NCI-H82 (cell line): ENCODE measurements around the gene ATP8B1.
"Not testable (repeated sequence)": the region's sequence is repeated elsewhere in the genome, so short reads cannot be mapped to it uniquely, and the experiment has no call there.

ENCODE experiments used
- DNase-seq: peaks from one replicate; lab custom pipeline; 2025; lab: John Stamatoyannopoulos, UW

The ATP8B1 gene

DNA sequence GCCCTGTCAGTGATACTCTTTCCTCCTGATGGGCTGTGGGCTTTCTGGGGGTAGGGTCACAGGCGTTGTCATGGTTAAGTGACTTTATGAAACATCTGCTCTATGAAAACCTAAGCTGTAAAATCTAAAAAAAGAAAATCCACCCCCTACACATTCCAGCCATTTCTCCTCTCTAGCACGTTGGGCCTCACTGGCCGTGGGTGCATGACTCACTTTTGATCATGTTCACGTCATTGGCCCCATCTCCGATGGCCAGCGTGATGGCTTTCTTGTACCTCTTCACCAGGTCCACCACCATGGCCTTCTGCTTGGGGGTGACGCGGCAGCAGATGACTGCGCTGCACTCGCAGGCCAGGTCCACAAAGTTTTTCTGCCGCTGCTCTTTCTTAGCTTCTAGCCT lies 142.2 kb downstream of the ATP8B1 start:
- DNase-seq: no peak

DNA sequence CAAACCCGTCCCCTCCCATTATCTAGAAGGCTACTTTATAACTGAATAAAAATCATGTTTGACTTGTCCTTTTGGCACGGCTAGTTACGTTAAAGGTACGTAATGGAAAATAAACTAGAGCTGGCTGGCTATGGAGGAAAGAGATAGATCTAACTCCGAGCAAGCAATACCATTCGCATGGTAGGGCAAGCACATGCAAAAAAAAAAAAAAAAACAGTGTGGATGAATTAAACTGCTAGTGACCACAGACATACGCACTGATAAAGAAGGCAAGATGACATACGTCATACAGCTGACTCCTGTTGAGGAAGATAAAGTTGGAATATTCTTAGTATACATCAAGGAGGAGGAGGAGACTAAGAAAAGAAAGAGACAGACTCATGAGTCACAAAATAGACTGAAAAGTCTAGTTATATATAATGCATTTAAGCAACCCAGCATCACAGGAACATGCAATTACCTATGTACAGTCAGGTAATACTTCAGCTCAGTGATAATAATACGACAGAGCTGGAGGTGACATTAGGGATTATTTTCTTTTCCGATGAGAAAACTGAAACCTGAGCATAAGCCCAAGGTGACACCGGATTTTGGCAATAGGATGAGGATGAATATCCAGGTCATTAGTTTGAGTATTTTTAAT lies 143.5 kb downstream of the ATP8B1 start:
- DNase-seq: no peak

DNA sequence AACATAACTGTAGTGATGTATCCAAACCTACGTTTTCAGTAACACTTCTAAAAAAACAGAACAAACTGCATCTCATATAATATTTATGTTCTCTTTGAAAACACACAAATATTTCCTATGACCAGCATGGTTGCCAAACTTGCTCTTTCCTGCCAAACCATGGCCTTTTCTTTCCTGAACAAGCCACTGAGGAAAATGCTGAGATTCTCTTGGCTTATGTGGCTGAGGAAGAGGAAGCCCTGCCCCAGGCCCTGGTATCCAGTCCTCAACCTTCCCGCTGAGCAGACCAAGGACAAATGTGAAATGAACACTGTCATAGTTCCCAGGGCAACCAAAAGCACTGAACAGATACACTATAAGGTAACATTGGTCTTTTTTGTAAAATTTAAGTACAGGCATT lies 145.6 kb downstream of the ATP8B1 start:
- DNase-seq: no peak

DNA sequence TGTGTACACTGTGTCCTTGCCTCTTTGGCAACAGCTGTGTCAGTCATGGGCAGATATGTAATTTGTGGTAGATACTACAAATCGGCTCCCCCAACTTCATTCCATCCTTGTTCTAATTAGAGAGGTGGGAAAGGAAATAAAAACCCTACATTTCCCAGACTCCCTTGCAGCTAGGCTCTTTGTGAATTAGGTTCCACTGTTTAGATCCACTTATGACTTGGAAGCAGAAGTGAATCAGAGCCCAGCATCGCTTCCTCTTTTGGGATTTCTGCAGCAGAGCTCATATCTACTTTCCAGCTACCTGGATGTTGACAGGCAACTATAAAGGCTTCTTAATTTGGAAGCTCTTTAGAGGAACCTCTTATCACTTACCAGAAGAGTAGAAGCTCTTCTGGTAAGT lies 147.4 kb downstream of the ATP8B1 start:
- DNase-seq: no peak

DNA sequence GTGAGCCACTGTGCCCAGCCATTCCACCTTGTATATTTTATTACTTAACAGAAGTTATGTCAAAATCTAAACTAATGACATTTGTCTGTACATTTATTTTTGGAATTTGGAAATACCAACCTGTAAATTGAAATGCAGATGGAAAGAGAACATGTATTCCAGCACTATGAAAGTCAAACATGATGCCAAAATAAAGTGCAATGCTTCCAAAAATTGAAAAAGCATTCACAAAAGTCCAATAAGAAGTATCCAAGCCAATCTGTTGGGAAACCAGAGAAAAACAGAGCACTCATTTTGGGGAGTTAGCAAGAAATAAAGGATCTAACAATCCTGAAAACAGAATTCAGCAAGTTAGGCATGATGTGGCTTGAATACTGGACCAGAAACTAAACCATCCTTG lies 151.2 kb downstream of the ATP8B1 start:
- DNase-seq: no peak

DNA sequence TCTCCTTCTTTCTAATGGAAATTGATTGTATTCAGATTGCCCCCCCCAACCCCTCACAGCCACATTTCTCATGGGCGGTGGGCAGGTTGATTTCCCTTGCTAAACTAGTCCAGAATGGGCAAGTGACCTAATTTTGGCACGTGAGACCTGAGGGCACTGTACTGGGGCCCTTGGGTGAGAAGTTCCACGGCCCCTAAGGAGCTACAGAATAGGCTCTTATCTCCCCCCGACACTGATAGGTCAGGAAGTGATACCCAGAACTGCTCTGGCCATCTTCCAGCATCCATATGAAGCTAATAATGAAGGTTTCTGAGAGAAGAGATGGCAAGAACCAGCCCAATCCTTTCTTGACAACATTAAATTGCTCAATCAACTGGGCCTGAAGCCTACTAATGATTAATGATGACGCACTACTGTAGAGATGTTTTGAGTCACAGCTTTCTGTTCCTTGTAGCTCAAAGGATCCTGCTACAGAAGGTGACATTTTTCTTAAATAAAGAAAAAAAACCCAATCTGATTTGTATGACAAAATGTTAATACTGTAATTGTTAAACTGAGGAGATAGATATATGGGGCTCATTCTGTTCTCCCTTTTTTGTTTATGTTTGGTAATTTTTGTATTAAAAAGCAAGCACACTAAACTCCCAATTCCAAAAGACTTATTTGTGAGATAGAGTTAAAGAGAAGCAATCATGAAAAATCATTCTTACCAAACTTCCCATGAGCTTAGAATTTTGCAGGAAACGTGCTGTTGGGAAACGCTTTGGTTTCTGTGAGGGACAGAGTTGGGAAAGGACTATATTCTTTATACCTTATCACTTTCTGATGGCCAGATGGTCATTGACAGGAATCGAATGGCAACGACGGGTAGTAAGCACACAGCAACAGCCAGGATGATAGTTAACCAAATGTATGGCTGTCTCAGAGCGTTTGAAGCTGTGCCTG lies 153.3 kb downstream of the ATP8B1 start:
- no peak for DNase-seq

DNA sequence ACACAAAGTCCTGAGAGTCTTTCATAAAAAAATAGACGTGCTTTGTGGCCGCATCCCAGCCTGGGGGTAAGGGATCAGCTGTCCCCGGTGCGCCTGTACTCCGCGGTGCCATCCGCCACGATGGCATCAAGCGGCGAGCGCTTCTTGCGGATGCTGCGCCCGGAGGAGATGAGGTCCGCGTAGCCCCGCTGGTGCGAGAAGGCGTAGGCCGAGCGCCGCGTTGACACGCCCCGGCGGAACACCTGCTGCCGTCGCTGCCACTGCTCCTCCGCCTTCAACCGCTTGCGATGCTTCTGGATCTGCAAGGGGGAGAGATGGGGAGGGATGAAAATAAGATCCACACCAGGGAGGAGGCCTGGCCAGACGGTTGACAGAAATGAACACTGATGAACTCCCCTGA lies 154.7 kb downstream of the ATP8B1 start:
- no peak for DNase-seq

DNA sequence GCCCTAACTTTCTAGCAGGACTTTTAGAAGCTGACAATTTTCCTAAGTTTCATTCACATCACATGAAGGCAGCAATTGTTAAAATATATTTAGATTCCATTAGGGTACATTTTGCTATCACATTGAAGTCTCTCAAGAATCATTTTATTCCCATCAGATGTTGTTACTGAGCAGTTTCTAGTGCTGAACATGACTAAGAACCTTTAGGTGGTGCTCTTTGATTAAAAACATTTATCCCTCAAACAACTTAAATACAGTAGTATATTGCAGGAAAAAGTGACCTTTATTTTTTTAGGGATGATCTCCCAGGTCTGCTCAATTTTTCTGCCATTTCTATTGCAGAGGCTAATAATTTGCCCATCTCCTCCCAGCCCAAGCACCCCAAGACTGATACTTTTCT lies 158.6 kb downstream of the ATP8B1 start:
- DNase-seq: no peak

DNA sequence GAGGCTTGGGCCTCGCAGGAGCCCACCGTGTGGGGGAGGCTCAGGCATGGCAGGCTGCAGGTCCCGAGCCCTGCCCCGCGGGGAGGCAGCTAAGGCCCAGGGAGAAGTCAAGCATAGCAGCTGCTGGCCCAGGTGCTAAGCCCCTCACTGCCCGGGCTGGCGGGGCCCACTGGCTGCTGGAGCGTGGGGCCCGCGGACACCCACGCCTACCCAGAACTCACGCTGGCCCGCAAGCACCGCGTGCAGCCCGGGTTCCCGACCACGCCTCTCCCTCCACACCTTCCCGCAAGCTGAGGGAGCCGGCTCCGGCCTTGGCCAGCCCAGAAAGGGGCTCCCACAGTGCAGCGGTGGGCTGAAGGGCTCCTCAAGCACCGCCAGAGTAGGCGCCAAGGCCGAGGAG lies 159.4 kb downstream of the ATP8B1 start:
- not testable (repeated sequence) for DNase-seq

DNA sequence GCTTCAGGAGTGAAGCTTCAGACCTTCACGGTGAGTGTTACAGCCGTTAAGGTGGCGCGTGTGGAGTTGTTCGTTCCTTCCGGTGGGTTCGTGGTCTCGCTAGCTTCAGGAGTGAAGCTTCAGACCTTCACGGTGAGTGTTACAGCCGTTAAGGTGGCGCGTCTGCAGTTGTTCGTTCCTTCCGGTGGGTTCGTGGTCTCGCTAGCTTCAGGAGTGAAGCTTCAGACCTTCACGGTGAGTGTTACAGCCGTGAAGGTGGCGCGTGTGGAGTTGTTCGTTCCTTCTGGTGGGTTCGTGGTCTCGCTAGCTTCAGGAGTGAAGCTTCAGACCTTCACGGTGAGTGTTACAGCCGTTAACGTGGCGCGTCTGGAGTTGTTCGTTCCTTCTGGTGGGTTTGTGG lies 160.7 kb downstream of the ATP8B1 start:
- not testable (repeated sequence) for DNase-seq

DNA sequence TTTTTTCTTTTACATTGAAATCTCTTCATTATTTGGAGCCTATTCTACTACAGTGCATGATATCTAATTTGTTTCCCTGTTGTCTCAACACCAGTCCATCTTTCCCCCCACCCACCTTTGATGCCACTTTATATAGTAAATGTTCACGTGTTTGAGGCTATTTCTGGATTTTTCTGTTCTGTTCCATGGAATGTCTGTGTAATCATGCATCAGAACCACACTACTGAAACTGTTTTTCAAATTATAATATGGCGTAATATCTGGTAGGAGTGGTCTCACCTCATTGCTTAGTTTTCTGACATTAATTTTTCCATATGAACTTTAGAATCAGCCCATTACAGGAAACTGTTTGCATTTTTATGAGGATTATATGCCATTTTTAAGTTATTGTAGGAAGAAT lies 162.4 kb downstream of the ATP8B1 start:
- no peak for DNase-seq

DNA sequence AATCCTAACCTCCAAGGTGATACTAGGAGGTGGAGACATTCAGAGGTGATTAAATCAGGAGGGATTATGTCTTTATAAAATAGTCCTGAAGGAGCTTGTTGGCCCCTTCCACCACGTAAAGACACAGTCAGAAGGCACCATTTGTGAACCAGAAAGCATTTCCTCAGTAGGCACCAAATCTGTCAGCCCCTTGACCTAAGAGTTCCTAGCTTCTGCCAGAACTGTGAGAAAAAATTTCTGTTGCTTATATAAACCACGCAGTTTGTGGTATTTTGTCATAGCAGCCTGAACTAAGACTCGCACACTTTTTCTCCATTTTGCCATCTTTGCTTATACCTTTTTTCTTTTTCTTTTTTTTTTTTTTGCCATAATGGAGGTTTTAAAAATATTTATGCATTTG lies 162.9 kb downstream of the ATP8B1 start:
- no peak for DNase-seq

DNA sequence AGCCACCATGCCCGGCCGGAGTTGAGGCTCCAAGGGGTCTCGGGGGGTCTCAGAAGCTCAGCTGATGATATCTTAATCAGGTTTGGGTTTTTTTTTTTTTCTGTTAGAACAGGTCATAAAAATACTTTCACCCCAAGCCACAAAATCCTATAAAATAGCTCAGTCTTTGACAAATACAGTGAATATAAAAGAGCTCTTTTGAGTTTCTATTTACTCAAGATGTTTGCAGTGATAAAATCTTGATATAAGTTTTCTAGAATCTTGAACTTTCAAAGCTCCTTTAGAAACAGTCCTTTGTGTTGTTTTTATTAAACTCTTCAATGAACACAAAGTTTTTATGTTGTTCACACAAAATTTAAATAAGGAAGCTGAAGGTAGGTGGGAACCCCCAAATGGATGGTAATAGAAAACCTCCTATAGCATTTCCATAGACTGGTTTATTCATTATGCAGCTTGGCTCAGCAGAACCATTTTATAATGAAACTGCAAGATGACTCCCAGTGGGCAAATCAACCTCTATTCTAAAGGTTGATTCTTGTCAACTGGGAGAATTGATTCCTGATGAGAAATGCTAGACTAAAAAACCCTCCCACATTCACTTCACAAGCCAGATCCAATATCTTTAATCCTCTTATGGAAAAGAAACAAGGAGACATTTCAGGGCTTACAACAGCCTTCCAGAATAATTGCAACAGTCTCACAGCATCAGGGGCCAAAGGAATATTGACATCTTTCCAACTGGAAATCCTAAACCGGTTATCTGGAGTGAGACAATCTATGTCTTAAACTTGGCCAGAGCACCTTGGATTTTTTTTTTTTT lies 167.9 kb downstream of the ATP8B1 start:
- DNase-seq: peak; percentile 73

DNA sequence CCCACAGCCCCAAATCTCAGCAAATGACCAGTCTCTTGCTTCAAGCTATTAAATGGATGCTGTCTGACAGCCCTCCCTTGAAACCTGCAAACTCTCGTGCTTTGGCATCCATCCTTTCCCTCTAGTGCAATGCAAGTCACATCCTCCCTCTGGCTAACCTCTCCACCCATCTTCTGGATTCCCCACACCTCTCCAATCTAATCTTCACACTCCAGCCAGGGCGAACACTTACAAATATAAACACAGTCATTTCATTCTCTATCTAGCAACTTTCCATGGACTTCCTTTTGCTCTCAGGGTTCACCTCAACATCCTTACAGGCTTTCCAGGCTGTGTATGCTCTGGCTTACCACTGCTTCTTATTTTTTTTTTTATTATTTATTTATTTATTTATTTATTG lies 171.4 kb downstream of the ATP8B1 start:
- no peak for DNase-seq

DNA sequence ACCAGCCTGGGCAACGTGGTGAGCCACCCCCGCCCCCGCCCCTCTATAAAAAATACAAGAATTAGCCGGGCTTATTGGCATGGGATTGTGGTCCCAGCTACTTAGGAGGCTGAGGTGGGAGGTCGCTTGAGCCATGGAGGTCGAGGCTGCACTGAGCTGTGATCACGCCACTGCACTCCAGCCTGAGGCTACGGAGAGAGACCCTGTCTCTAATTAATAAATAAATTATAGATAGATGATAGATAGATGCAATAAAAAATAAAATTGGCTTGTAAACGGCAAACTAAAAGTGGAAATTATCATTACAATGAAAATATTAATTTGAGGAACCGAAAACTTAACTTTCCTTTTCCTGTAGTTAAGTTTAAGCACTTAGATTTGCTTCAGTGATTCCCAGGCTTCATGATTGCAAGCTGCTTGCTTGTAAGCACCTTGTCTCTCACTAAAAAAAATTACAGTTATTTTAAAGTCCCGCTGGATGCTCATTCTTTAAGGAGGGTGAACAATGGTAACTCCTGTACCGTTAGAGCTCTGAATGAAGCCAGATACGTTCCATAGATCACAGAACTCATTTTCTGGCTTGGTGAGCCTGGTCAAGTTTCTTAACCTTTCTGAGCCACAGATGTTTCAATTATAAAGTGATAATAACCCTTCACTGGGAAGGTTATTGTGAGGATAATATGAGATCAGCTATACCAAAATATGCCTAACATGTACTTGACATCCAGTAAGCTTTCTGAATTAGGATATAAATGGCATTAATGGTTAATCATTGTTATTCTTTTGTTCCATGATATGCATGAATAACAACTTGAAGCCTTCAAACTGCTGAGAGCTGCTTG lies 172.1 kb downstream of the ATP8B1 start:
- DNase-seq: peak; percentile 29

DNA sequence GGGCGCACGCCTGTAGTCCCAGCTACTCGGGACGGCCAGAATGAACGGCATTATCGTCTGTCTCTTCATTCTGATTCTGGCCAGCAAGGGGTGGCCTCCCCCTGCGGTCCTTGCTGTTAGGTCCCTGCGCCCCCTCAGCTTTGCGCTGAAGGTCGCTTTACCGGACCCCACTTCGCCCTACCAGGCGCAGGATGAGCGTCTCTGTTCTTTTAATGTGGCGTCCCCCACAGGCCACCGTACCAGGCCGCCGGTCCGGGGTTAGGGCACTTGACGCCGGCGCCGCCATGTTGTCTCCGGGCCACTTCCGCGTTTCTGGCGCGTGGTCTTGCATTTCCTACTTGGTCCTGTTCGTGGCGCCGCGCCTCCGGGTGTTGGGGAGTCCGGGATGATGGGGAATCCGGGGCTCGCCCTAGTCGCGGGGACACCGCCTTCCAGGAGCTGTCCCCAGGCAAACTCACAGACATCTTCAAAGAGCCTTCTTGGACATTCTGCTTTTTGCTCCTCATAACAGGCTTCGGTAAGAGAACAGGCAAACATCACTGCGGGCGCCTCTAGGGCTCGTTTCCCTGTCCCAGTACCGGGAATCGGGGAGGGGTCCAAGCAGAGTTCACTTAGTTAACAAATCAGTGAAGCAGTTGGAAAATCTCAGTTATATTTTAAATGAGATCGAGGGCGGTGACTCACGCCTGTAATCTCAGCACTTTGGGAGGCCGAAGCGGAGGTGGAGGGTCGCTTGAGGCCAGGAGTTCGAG lies 172.9 kb downstream of the ATP8B1 start:
- peak; percentile 88 for DNase-seq

DNA sequence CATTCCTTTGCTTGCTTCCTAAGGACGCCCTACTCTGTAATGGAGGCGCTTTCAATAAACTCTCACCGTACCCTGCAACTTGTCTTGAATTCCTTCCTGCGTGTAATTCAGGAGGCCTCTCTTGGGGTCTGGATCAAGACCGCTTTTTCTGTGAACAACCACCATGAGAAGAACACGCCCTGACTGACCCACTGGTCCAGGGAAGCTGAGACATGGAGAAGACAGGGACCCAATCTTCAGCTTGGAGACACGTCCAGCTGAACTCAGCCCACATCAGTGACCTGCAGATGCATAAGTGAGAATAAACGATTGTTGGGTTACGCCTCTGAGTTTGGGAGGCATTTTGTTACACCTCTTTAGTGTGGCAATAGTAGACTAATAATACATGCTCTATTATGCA lies 173.7 kb downstream of the ATP8B1 start:
- no peak for DNase-seq

DNA sequence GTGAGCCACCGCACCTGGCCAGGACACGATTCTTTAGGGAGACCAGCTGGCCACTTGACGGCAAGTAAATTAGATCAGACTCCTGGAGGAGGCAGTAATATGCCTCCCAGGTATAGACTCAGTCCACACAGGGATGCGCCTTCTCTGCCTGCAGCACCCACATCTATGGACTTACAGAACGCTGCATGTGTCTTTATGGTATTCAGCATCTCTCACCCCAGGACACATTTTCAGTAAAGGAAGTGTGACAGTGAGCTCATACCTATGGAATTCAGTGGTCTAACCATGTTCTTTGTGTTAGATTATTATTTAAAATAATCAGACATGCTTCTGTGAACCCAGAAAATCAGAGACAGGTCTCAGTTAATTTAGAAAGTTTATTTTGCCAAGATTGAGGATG lies 175.6 kb downstream of the ATP8B1 start:
- DNase-seq: peak; percentile 60

DNA sequence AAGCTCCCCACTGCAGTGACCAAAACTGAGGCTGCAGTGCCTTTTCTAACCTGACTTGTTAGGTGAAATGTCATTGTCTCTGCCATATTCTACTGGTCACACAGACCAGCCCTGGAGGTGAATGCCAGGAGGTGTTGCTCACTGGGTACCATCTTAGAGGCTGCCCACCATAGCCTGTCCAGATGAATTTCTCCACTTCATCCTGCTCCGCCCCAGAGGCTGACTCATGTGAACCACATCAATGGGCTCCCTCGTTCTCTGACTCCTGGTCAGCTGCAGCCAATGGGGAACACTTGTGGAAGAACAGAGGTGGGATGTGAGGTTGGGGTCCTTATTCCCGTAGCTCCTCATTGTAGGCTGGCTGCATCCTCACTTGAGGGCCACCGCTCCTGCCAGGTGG lies 178.1 kb downstream of the ATP8B1 start:
- DNase-seq: no peak

DNA sequence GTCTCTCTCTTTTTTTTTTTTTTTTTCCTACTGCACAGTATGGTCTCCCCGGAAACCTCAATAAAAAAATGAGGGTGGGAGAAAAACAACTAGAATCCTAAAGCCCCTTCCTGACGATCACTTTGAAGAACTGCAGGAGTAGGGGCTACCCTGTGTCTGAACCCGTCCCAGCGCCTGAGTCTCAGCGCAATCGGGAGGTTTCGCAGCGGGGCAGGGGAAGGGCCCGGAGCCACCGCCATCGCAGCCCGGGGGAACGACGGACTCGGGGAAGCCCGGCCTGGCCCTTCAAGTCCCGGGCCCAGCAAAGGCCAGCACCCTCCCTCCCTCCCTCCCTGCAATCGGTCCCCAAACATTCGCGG lies 181.9 kb downstream of the ATP8B1 start:
- DNase-seq: peak; percentile 41

DNA sequence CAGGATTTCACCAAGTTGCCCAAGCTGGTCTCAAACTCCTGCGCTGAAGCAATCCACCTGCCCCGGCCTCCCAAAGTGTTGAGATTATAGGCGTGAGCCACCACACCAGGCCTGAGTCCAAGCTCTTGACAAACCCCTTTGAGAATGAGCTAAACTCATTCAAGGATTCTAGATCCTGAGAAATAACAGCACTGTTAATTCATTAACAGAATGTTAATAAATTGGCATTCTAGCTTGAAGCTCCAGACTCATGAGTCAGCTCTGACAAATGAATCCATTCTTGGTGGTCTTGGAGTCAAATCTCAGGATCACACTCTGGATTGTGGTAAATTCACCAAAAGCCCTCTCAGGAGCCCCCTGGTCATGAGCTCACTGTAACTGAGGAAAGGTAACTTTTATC lies 183.2 kb downstream of the ATP8B1 start:
- DNase-seq: no peak
